H9 (cell line): ENCODE data around the gene CNDP2. TPM values are rescaled to one million over a fixed set of nuclear protein-coding genes. Genes with fewer than 3 reads are reported as not detected.

Source experiments
- DNase-seq: peaks from one replicate; pipeline ENCODE4 v3.0.0-alpha.2; 2017
- H2AFZ ChIP-seq: one replicate; pipeline ENCODE4 v1.6.1; 2013; ENCODE audit warnings: mild to moderate bottlenecking, low read length, control low read depth, moderate library complexity
- H2AK5ac ChIP-seq: 2 replicates; pipeline ENCODE4 v1.6.1; 2013; ENCODE audit warnings: low read length, control low read depth, mixed read lengths; ENCODE audit not compliant: insufficient read length
- H2BK120ac ChIP-seq: one replicate; pipeline ENCODE4 v1.6.1; 2013; ENCODE audit warnings: low read depth, mild to moderate bottlenecking, low read length, control low read depth, inconsistent platforms; ENCODE audit not compliant: poor library complexity, severe bottlenecking
- H2BK12ac ChIP-seq: 2 replicates; pipeline ENCODE4 v1.6.1; 2013; ENCODE audit warnings: low read length, control low read depth, mixed read lengths, low read depth; ENCODE audit not compliant: insufficient read length
- H2BK15ac ChIP-seq: 2 replicates; pipeline ENCODE4 v1.6.1; 2013; ENCODE audit warnings: low read depth, low read length, control low read depth
- H2BK20ac ChIP-seq: one replicate; pipeline ENCODE4 v1.6.1; 2013; ENCODE audit warnings: low read depth, mild to moderate bottlenecking, low read length, control low read depth, inconsistent platforms; ENCODE audit not compliant: poor library complexity, severe bottlenecking
- H2BK5ac ChIP-seq: 2 replicates; pipeline ENCODE4 v1.6.1; 2013; ENCODE audit warnings: low read length, control low read depth, mixed read lengths; ENCODE audit not compliant: insufficient read length
- H3K14ac ChIP-seq: 2 replicates; pipeline ENCODE4 v1.6.1; 2013; ENCODE audit warnings: low read length, control low read depth; ENCODE audit not compliant: insufficient read depth
- H3K18ac ChIP-seq: 2 replicates; pipeline ENCODE4 v1.6.1; 2013; ENCODE audit warnings: low read depth, mild to moderate bottlenecking, mixed read lengths, low read length, control low read depth; ENCODE audit not compliant: insufficient read length
- H3K23ac ChIP-seq: 2 replicates; pipeline ENCODE4 v1.6.1; 2013; ENCODE audit warnings: low read length, control low read depth, mixed read lengths, low read depth; ENCODE audit not compliant: insufficient read length
- H3K23me2 ChIP-seq: 2 replicates; pipeline ENCODE4 v1.6.1; 2013; ENCODE audit warnings: low read depth, mild to moderate bottlenecking, mixed read lengths, low read length, control low read depth; ENCODE audit not compliant: insufficient read length, poor library complexity, severe bottlenecking
- H3K27ac ChIP-seq: 2 replicates; pipeline ENCODE4 v1.5.1; 2013; ENCODE audit warnings: low read length, control low read depth, mixed read lengths, low read depth; ENCODE audit not compliant: insufficient read length
- H3K27me3 ChIP-seq: 2 replicates; pipeline ENCODE4 v1.6.1; 2013; ENCODE audit warnings: low read length, control low read depth, inconsistent platforms; ENCODE audit not compliant: insufficient read depth
- H3K4ac ChIP-seq: 2 replicates; pipeline ENCODE4 v1.6.1; 2013; ENCODE audit warnings: low read depth, mild to moderate bottlenecking, control low read depth, inconsistent platforms, low read length, moderate library complexity
- H3K4me1 ChIP-seq: 2 replicates; pipeline ENCODE4 v1.6.1; 2013; ENCODE audit warnings: low read length, control low read depth, inconsistent platforms; ENCODE audit not compliant: insufficient read depth
- H3K4me2 ChIP-seq: 2 replicates; pipeline ENCODE4 v1.6.1; 2013; ENCODE audit warnings: low read length, control low read depth, mixed read lengths; ENCODE audit not compliant: insufficient read length, insufficient read depth
- H3K56ac ChIP-seq: 2 replicates; pipeline ENCODE4 v1.6.1; 2013; ENCODE audit warnings: low read depth, mild to moderate bottlenecking, mixed read lengths, low read length, control low read depth; ENCODE audit not compliant: insufficient read length
- H3K79me1 ChIP-seq: 2 replicates; pipeline ENCODE4 v1.6.1; 2013; ENCODE audit warnings: low read depth, mild to moderate bottlenecking, moderate library complexity, low read length, control low read depth, inconsistent platforms; ENCODE audit not compliant: insufficient read depth, poor library complexity, severe bottlenecking
- H3K79me2 ChIP-seq: 2 replicates; pipeline ENCODE4 v1.6.1; 2013; ENCODE audit warnings: low read length, control low read depth, inconsistent platforms; ENCODE audit not compliant: insufficient read depth
- H3K9ac ChIP-seq: 2 replicates; pipeline ENCODE4 v1.6.1; 2013; ENCODE audit warnings: low read length, control low read depth, mixed read lengths; ENCODE audit not compliant: insufficient read length; ENCODE audit errors: extremely low read depth
- H3K9me3 ChIP-seq: one replicate; pipeline ENCODE4 v1.6.1; 2013; ENCODE audit warnings: low read depth, low read length, inconsistent platforms; ENCODE audit not compliant: control insufficient read depth
- H3T11ph ChIP-seq: one replicate; pipeline ENCODE4 v1.6.1; 2013; ENCODE audit warnings: mild to moderate bottlenecking, low read length, control low read depth, inconsistent platforms
- H4K20me1 ChIP-seq: one replicate; pipeline ENCODE4 v1.6.1; 2013; ENCODE audit not compliant: control insufficient read depth, insufficient read length, insufficient read depth
- H4K5ac ChIP-seq: 2 replicates; pipeline ENCODE4 v1.6.1; 2013; ENCODE audit warnings: low read depth, mild to moderate bottlenecking, mixed read lengths, low read length, control low read depth; ENCODE audit not compliant: insufficient read length
- H4K8ac ChIP-seq: replicated peaks from 2 replicates; pipeline ENCODE4 v1.6.1; 2013; ENCODE audit warnings: low read length, control low read depth, mixed read lengths, low read depth; ENCODE audit not compliant: insufficient read length
- H4K91ac ChIP-seq: 2 replicates; pipeline ENCODE4 v1.6.1; 2013; ENCODE audit warnings: low read depth, mild to moderate bottlenecking, moderate library complexity, mixed read lengths, low read length, control low read depth; ENCODE audit not compliant: insufficient read length
- H3K27ac Mint-ChIP-seq, 3 experiments: 2 replicates in 2 of 3; 3 replicates in 1 of 3; pipeline ENCODE4 v1.8.0; 2020 to 2021; ENCODE audit warnings: mixed read lengths in 3 of 3, mild to moderate bottlenecking in 1 of 3, moderate library complexity in 1 of 3
- H3K27me3 Mint-ChIP-seq: 2 replicates; pipeline ENCODE4 v1.8.0; 2021; ENCODE audit warnings: low read depth, mild to moderate bottlenecking, moderate library complexity, mixed read lengths
- H3K36me3 Mint-ChIP-seq, 3 experiments: 2 replicates in 2 of 3; 3 replicates in 1 of 3; pipeline ENCODE4 v1.8.0; 2020 to 2021; ENCODE audit warnings: low read depth in 3 of 3, mixed read lengths in 3 of 3; ENCODE audit not compliant: insufficient read depth in 1 of 3
- H3K4me1 Mint-ChIP-seq, 2 experiments: 2 replicates each; pipeline ENCODE4 v1.8.0; 2020; ENCODE audit warnings: mixed read lengths in 2 of 2
- H3K4me3 Mint-ChIP-seq, 2 experiments: 2 replicates in 1 of 2; 3 replicates in 1 of 2; pipeline ENCODE4 v1.8.0; 2020 to 2021; ENCODE audit warnings: mild to moderate bottlenecking in 2 of 2, mixed read lengths in 2 of 2, moderate library complexity in 1 of 2
- H3K9me3 Mint-ChIP-seq, 2 experiments: 2 replicates in 1 of 2; 3 replicates in 1 of 2; pipeline ENCODE4 v1.8.0; 2020; ENCODE audit warnings: mild to moderate bottlenecking in 2 of 2, mixed read lengths in 2 of 2, moderate library complexity in 1 of 2
- CTCF ChIP-seq: fragments of 200-600 bp; sonication (generic); conservative IDR thresholded peaks from 3 replicates; pipeline ENCODE4 v1.8.0; 2021; ENCODE audit warnings: antibody characterized with exemption, mild to moderate bottlenecking
- WGBS: extraction: QIAGEN DNeasy Blood & Tissue Kit; methylation state at CpG from one replicate; pipeline ENCODE4 v1.1.7; 2013; ENCODE audit warnings: missing lambda C conversion rate, low lambda C conversion rate, mixed read lengths; ENCODE audit not compliant: insufficient read length; ENCODE audit errors: extremely low coverage; 5-methylcytosine and 5-hydroxymethylcytosine counted together
- total RNA-seq: library from RNA; stranded (reverse); gene quantifications from 2 replicates; pipeline ENCODE4 v1.2.1, GENCODE V29; 2021

CNDP2 gene
- total RNA-seq, 1 experiment from 2014 or later: 212 TPM

GRCh38 chr18:74522635-74523548 is 26.7 kb downstream of the CNDP2 start:
- no peaks in the 10 kb centered on the region for H3K23me2 ChIP-seq
- no peak overlapping the region for H2AFZ ChIP-seq
- H3K27ac ChIP-seq: no peak overlapping the region
- no peak overlapping the region for H3T11ph ChIP-seq
- TF ChIP-seq CTCF: no peak
- H2BK120ac ChIP-seq: no peak overlapping the region
- Mint-ChIP-seq H3K27me3 (peaks cover 3% of the 10 kb centered on the region), H3K27ac (no peak overlapping the region; a peak in 1 of 7 replicates), H3K4me3 (no peak overlapping the region), H3K9me3 (peaks cover 5 to 19% of the 10 kb centered on the region in 2 experiments; a peak in 4 of 5 replicates), H3K36me3 (peaks cover 49 to 56% (median 56%) of the 10 kb centered on the region in 3 experiments), H3K4me1 (peaks cover 0 to 5% of the 10 kb centered on the region in 2 experiments; a peak in 1 of 4 replicates)
- no peaks in the 10 kb centered on the region for H3K9me3 ChIP-seq
- no peaks in the 10 kb centered on the region for H3K27me3 ChIP-seq
- H3K18ac ChIP-seq: no peak overlapping the region
- no peaks in the 10 kb centered on the region for H3K4me1 ChIP-seq
- no peak overlapping the region for H2BK20ac ChIP-seq
- no peak overlapping the region for H2AK5ac ChIP-seq
- no peaks in the 10 kb centered on the region for H3K79me2 ChIP-seq
- no peak overlapping the region for H2BK5ac ChIP-seq
- no peak overlapping the region for H4K91ac ChIP-seq
- no peak overlapping the region for H3K56ac ChIP-seq
- no peak overlapping the region for H4K5ac ChIP-seq
- DNase-seq: peak; percentile 25
- WGBS: no CpG with 5 or more reads among the region's 23 CpGs
- H4K20me1 ChIP-seq: no peaks in the 10 kb centered on the region
- H3K4me2 ChIP-seq: no peak overlapping the region
- no peak overlapping the region for H4K8ac ChIP-seq
- no peak overlapping the region for H2BK12ac ChIP-seq
- no peak overlapping the region for H2BK15ac ChIP-seq
- H3K23ac ChIP-seq: no peak overlapping the region
- no peak overlapping the region for H3K9ac ChIP-seq
- no peak overlapping the region for H3K14ac ChIP-seq
- H3K79me1 ChIP-seq: no peaks in the 10 kb centered on the region
- no peak overlapping the region for H3K4ac ChIP-seq
